ENCODE measurements around the gene HOTAIR. TPM values are rescaled to one million over a fixed set of nuclear protein-coding genes. Genes with fewer than 3 reads are reported as not detected.
A peak's percentile ranks its signal among the peaks of the same experiment; 100 is the strongest.

The HOTAIR gene
- total RNA-seq, 1 donor from 2014 or later, result not detected

DNA sequence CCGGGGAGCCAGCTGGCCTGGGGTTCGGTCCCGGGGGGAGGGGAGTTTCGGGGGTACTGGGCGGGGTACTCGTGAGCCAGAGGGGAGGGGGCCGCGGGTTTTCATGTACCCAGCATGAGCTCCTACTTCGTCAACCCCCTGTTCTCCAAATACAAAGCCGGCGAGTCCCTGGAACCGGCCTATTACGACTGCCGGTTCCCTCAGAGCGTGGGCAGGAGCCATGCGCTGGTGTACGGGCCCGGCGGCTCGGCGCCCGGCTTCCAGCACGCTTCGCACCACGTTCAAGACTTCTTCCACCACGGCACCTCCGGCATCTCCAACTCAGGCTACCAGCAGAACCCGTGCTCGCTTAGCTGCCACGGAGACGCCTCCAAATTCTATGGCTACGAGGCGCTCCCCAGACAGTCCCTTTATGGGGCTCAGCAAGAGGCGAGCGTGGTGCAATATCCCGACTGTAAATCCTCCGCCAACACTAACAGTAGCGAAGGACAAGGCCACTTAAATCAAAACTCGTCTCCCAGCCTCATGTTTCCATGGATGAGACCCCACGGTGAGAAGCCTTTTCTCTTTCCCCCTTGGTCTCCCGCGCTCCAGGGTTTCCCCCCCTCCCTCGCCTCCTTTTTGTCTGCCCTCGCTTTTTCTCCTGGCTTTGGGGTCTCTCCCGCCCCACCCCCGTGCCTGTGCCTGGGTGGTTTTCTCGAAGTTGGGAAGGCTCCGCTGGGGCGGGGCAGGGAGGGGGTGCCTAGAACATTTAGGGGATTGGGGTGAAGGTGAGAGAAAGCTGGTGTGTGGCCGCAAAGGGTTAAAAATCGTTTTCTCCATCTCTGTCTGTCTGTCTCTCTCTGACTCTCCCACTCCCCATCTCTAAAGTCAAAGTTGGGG is 34.7 kb upstream of the HOTAIR start:
- Mint-ChIP-seq H3K4me1 (peaks cover 8% of the 10 kb centered on the region), H3K27me3 (ENCODE audit: low read depth) (peaks cover 99% of the 10 kb centered on the region), H3K9me3 (no peaks in the 10 kb centered on the region), H3K27ac (ENCODE audit: unreplicated experiment) (no peak overlapping the region), H3K36me3 (ENCODE audit: low read depth) (no peaks in the 10 kb centered on the region), H3K4me3 (peak overlapping the region; percentile 77)
- TF ChIP-seq, protein P1, sequence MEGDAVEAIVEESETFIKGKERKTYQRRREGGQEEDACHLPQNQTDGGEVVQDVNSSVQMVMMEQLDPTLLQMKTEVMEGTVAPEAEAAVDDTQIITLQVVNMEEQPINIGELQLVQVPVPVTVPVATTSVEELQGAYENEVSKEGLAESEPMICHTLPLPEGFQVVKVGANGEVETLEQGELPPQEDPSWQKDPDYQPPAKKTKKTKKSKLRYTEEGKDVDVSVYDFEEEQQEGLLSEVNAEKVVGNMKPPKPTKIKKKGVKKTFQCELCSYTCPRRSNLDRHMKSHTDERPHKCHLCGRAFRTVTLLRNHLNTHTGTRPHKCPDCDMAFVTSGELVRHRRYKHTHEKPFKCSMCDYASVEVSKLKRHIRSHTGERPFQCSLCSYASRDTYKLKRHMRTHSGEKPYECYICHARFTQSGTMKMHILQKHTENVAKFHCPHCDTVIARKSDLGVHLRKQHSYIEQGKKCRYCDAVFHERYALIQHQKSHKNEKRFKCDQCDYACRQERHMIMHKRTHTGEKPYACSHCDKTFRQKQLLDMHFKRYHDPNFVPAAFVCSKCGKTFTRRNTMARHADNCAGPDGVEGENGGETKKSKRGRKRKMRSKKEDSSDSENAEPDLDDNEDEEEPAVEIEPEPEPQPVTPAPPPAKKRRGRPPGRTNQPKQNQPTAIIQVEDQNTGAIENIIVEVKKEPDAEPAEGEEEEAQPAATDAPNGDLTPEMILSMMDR (conservative IDR thresholded peaks at IDR 0.05), result no peak
- DNase-seq (ENCODE audit: low read depth, low spot score), result no peak

DNA sequence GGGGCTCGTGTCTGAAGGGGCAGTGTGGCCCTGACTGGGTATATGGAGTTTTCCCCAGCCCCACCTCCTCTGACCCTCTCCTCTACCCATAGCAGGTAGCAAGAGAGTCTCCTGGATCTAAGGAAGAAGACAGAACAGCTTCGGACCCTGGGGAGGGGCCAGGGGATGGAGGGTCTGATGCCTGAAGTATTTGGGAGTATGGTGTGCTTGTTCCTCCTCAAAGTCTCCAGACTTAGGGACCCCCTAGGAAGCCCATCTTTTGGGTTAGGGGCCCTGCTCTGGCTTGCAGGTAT is 33.5 kb upstream of the HOTAIR start:
- no peak overlapping the region for H3K27ac Mint-ChIP-seq (ENCODE audit: unreplicated experiment)
- TF ChIP-seq, protein P1 (conservative IDR thresholded peaks at IDR 0.05), result no peak
- H3K4me1 Mint-ChIP-seq, result peaks cover 17% of the 10 kb centered on the region
- H3K36me3 Mint-ChIP-seq (ENCODE audit: low read depth), result peaks cover 3% of the 10 kb centered on the region
- H3K27me3 Mint-ChIP-seq (ENCODE audit: low read depth), result peaks cover 99% of the 10 kb centered on the region
- DNase-seq (ENCODE audit: low read depth, low spot score), result no peak
- no peaks in the 10 kb centered on the region for H3K9me3 Mint-ChIP-seq
- peak overlapping the region; percentile 63 for H3K4me3 Mint-ChIP-seq

DNA sequence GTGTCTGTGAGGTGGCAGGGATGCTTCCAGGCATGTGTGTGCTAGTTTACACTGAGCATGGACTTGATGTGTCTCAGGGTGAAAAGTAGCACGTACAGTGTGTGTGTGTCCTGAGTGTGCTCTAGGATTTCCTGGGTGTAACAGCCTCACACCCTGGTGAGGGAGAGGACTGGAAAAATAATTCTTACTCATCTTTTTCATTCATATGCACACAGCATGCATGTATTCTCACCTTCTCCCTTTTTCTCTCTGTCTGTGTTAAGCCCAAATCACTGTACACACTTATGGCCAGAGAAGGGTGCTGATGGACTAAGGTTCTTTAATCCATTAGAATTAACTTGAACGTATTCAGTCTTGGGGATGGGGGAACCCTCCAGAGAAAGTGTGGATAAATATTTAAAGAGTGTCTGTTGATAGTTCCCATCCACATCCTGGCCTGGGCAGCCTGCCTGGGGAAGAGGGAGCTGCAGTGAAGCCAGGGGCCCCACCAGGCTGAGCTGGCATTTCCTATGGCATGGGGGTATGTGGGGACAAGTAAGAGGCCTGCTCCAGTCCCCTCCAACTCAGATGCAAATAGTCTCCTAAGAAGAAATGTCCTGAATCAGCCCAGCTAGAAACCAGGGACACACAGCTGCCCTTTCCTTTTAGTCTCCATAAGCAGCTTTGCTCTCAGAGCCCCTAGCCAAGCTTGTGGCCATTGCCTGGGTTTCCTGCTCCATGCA is 32.9 kb upstream of the HOTAIR start:
- Mint-ChIP-seq H3K27me3 (ENCODE audit: low read depth) (peaks cover 99% of the 10 kb centered on the region), H3K36me3 (ENCODE audit: low read depth) (peaks cover 3% of the 10 kb centered on the region), H3K4me1 (peaks cover 18% of the 10 kb centered on the region), H3K9me3 (no peaks in the 10 kb centered on the region), H3K4me3 (peak overlapping the region; percentile 76), H3K27ac (ENCODE audit: unreplicated experiment) (no peak overlapping the region)
- no peak for DNase-seq (ENCODE audit: low read depth, low spot score)
- TF ChIP-seq, protein P1 (conservative IDR thresholded peaks at IDR 0.05), result no peak

DNA sequence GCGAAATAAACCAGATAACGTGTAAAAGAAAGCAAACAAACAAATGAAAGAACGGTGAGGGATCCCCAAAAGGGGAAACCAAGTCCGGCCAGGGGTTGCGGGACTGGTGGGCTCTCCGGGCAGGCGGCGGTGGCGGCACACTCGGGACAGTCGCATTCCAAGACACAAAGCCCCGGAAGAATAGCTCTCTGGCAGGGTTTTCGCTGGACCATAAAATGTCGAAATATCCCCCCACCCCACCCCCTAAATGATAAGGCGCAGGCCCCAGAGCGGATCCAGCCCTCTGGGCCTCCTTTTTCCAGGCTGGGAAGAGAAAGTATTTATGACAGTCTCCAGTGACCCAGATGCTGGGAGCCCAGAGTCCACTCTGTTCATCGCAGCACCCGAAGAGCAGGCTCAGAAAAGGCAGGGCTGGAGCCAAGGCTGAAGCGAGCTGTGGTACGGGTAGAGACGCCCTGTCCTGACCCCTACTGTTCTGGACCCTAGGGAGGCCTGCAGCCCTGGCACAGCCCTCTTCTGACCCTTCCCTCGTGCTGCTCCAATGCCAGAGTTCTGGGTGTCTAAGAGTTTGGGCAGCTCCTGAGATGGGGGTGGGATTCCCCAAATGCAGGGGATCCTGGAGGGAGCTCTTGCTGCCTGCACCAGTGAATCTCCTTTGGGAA is 31.9 kb upstream of the HOTAIR start:
- TF ChIP-seq, protein P1 (conservative IDR thresholded peaks at IDR 0.05), result no peak
- no peak for DNase-seq (ENCODE audit: low read depth, low spot score)
- Mint-ChIP-seq H3K27ac (ENCODE audit: unreplicated experiment) (no peak overlapping the region), H3K4me3 (peak overlapping the region; percentile 76), H3K4me1 (peaks cover 21% of the 10 kb centered on the region), H3K9me3 (no peaks in the 10 kb centered on the region), H3K36me3 (ENCODE audit: low read depth) (peaks cover 3% of the 10 kb centered on the region), H3K27me3 (ENCODE audit: low read depth) (peaks cover 99% of the 10 kb centered on the region)

DNA sequence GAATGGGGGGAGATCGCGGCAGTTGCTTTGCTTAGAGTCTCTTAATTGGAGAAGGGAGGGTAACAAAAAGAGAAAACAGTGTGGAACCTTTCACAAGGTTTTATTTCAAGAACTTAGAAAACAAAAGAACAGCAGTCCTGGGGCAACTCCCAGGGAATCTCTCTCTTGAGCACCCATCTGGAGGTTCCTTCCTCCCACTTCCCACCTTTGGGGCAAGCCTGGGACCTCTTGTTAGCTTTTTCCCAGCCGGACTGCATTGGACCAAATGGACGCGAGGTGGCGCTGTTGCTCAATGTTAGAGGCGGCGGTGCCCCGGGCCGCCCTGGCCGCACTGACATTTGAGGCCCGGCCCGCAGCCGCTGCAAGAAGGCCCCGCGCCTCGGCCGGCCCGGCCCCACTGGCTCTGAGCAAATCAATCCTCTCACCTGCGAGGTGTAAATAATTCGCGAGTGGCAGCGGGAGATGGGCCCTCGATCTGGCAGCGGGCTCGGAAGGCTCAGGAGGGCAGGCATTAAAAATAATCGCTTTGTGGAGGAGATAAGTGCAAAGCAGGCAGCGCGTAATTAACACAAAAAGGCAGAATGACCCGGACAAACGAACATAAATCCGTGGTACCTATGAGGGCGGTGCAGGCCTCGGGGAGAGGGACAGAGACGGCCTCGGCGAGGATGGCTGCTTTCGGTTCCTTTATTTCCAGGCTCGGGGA is 31.3 kb upstream of the HOTAIR start:
- Mint-ChIP-seq H3K4me1 (peaks cover 21% of the 10 kb centered on the region), H3K4me3 (peak overlapping the region; percentile 76), H3K27me3 (ENCODE audit: low read depth) (peaks cover 99% of the 10 kb centered on the region), H3K27ac (ENCODE audit: unreplicated experiment) (no peak overlapping the region), H3K9me3 (no peaks in the 10 kb centered on the region), H3K36me3 (ENCODE audit: low read depth) (peaks cover 3% of the 10 kb centered on the region)
- DNase-seq (ENCODE audit: low read depth, low spot score), result peak; percentile 95
- TF ChIP-seq, protein P1 (conservative IDR thresholded peaks at IDR 0.05), result peak; percentile 98
